HCT116 (cell line): ENCODE results near the gene ZNF804A. TPM values are rescaled to one million over a fixed set of nuclear protein-coding genes. Genes with fewer than 3 reads are reported as not detected.

Experiments used
- ATAC-seq: fragments of 200-7000 bp; cut with Tn5 transposase; 2 replicates; pipeline ENCODE4 v1.9.1; 2020; ENCODE audit warnings: mild to moderate bottlenecking, moderate library complexity
- BruUV-seq: library from RNA; stranded (reverse); fragments of 400-500 nt; replicated peaks from 2 replicates; lab custom pipeline; 2021; lab: Mats Ljungman, UMichigan
- CTCF ChIA-PET: fragments of 300-600 bp; sonication (Branson Sonifier 250); formaldehyde crosslinking; loops from one replicate; lab custom pipeline; 2021; ENCODE audit warnings: antibody characterized with exemption; lab: Charles Lee
- POLR2A ChIA-PET: fragments of 300-600, 350-600 bp; sonication (Branson Sonifier 250); formaldehyde crosslinking; loops from one replicate; lab custom pipeline; 2021; ENCODE audit warnings: antibody characterized with exemption; lab: Charles Lee
- RAD21 ChIA-PET, 2 experiments: fragments of 300-600 bp; sonication (Branson Sonifier 250); formaldehyde crosslinking; loops; one replicate each; lab custom pipeline; 2023; ENCODE audit warnings: low total read pairs in 2 of 2; ENCODE audit not compliant: uncharacterized antibody in 2 of 2, unreplicated experiment in 2 of 2, low non-redundant PET in 1 of 2; lab: Charles Lee
- DNase-seq: peaks from one replicate; pipeline ENCODE4 v3.0.0-alpha.2; 2010; ENCODE audit warnings: low read depth, low spot score
- H2AFZ ChIP-seq: fragments of 200-600 bp; shearing (Covaris generic), sonication (generic); 2 replicates; pipeline ENCODE4 v1.6.1; 2017; ENCODE audit warnings: low read depth, mixed run types, mixed read lengths, antibody characterized with exemption, low read length; ENCODE audit not compliant: poor library complexity, severe bottlenecking
- H3K27ac ChIP-seq: 2 replicates; pipeline ENCODE4 v1.5.1; 2012; ENCODE audit warnings: low read depth, low read length
- H3K27me3 ChIP-seq: fragments of 200-600 bp; sonication (generic); 2 replicates; pipeline ENCODE4 v1.6.1; 2016; ENCODE audit warnings: mixed run types, low read length, mixed read lengths; ENCODE audit not compliant: insufficient read depth
- H3K36me3 ChIP-seq, 2 experiments: fragments of 200-500 bp in 1 of 2; fragments of 200-600 bp in 1 of 2; sonication (Bioruptor generic) in 1 of 2; sonication (generic) in 1 of 2; 2 replicates each; pipeline versions ENCODE4 v1.5.1 to v1.6.1; 2014 to 2016; ENCODE audit warnings: low read length in 2 of 2, inconsistent platforms in 1 of 2, mixed read lengths in 1 of 2, mixed run types in 1 of 2; ENCODE audit not compliant: insufficient read depth in 2 of 2, control insufficient read depth in 1 of 2
- H3K4me1 ChIP-seq, 2 experiments: fragments of 200-600 bp in 1 of 2; sonication (generic) in 1 of 2; 2 replicates each; pipeline versions ENCODE4 v1.5.1 to v1.6.1; 2012 to 2017; ENCODE audit warnings: low read length in 2 of 2, inconsistent platforms in 1 of 2, mild to moderate bottlenecking in 1 of 2, mixed read lengths in 1 of 2, mixed run types in 1 of 2, moderate library complexity in 1 of 2; ENCODE audit not compliant: insufficient read depth in 2 of 2, control insufficient read depth in 1 of 2
- H3K4me2 ChIP-seq: fragments of 200-600 bp; sonication (generic); 2 replicates; pipeline ENCODE4 v1.6.1; 2017; ENCODE audit warnings: mixed run types, low read length, mixed read lengths
- H3K4me3 ChIP-seq, 2 experiments: fragments of 200-600 bp in 1 of 2; sonication (generic) in 1 of 2; replicated peaks in 1 of 2; 2 replicates each; pipeline ENCODE4 v1.5.1; 2011 to 2016; ENCODE audit warnings: low read length in 2 of 2, control low read depth in 1 of 2, low read depth in 1 of 2, mild to moderate bottlenecking in 1 of 2, mixed read lengths in 1 of 2, mixed run types in 1 of 2
- H3K79me2 ChIP-seq: fragments of 200-600 bp; sonication (generic); 2 replicates; pipeline ENCODE4 v1.6.1; 2017; ENCODE audit warnings: mild to moderate bottlenecking, mixed run types, low read length, moderate library complexity, mixed read lengths; ENCODE audit not compliant: insufficient read depth
- H3K9ac ChIP-seq: fragments of 200-600 bp; sonication (generic); 2 replicates; pipeline ENCODE4 v1.6.1; 2016; ENCODE audit warnings: low read length, mixed read lengths
- H3K9me2 ChIP-seq: fragments of 200-600 bp; sonication (generic), shearing (Covaris generic); 2 replicates; pipeline ENCODE4 v1.6.1; 2017; ENCODE audit warnings: mixed run types, mild to moderate bottlenecking, moderate library complexity; ENCODE audit not compliant: insufficient read depth
- H3K9me3 ChIP-seq, 2 experiments: fragments of 200-500 bp in 1 of 2; fragments of 200-600 bp in 1 of 2; sonication (Bioruptor generic) in 1 of 2; sonication (generic) in 1 of 2; 2 replicates each; pipeline ENCODE4 v1.6.1; 2014 to 2017; ENCODE audit warnings: low read length in 2 of 2, mixed read lengths in 2 of 2, inconsistent platforms in 1 of 2, low read depth in 1 of 2, mild to moderate bottlenecking in 1 of 2, mixed run types in 1 of 2, moderate library complexity in 1 of 2; ENCODE audit not compliant: control insufficient read depth in 1 of 2, insufficient read depth in 1 of 2
- H4K20me1 ChIP-seq: fragments of 200-600 bp; sonication (generic), shearing (Covaris generic); 2 replicates; pipeline ENCODE4 v1.6.1; 2017; ENCODE audit warnings: mixed run types, mild to moderate bottlenecking, moderate library complexity; ENCODE audit not compliant: insufficient read depth
- CBX3 ChIP-seq: IDR thresholded peaks from 2 replicates; pipeline ENCODE4 v1.6.1; 2012; ENCODE audit warnings: low read depth
- CEBPB ChIP-seq: IDR thresholded peaks from 2 replicates; pipeline ENCODE4 v1.6.1; 2012; ENCODE audit warnings: low read depth
- EGR1 ChIP-seq: IDR thresholded peaks from 2 replicates; pipeline ENCODE4 v1.6.1; 2012; ENCODE audit warnings: low read depth
- ELF1 ChIP-seq: IDR thresholded peaks from 2 replicates; pipeline ENCODE4 v1.6.1; 2012; ENCODE audit warnings: low read depth, borderline replicate concordance
- EZH2phosphoT487 ChIP-seq: fragments of 200-600 bp; IDR thresholded peaks from 2 replicates; pipeline ENCODE4 v1.6.1; 2018; ENCODE audit warnings: antibody characterized with exemption, borderline replicate concordance
- POLR2AphosphoS5 ChIP-seq: IDR thresholded peaks from 2 replicates; pipeline ENCODE4 v1.6.1; 2011; ENCODE audit warnings: mild to moderate bottlenecking, low read depth, low read length, moderate library complexity
- RAD21 ChIP-seq: IDR thresholded peaks from 2 replicates; pipeline ENCODE4 v1.6.1; 2012; ENCODE audit warnings: low read depth, mild to moderate bottlenecking
- REST ChIP-seq: IDR thresholded peaks from 2 replicates; pipeline ENCODE4 v1.6.1; 2012; ENCODE audit warnings: low read depth
- SRF ChIP-seq: IDR thresholded peaks from 2 replicates; pipeline ENCODE4 v1.6.1; 2012; ENCODE audit warnings: low read depth
- TCF7L2 ChIP-seq: IDR thresholded peaks from 2 replicates; pipeline ENCODE4 v1.7.0; 2011; ENCODE audit warnings: borderline replicate concordance, inconsistent platforms; ENCODE audit not compliant: insufficient read depth, insufficient read length; ENCODE audit errors: extremely low read depth
- YY1 ChIP-seq: IDR thresholded peaks from 2 replicates; pipeline ENCODE4 v1.6.1; 2011; ENCODE audit warnings: low read length, low read depth, moderate library complexity, mild to moderate bottlenecking; ENCODE audit not compliant: insufficient replicate concordance; ENCODE audit errors: extremely low read depth
- ZBTB33 ChIP-seq: IDR thresholded peaks from 2 replicates; pipeline ENCODE4 v1.6.1; 2011; ENCODE audit warnings: mild to moderate bottlenecking, low read length, moderate library complexity; ENCODE audit not compliant: insufficient replicate concordance; ENCODE audit errors: extremely low read depth
- ZFX ChIP-seq: fragments of 450-650 bp; IDR thresholded peaks from 2 replicates; pipeline ENCODE4 v1.6.1; 2017
- ZNF274 ChIP-seq: fragments of 200-500 bp; sonication (Bioruptor generic); IDR thresholded peaks from 2 replicates; pipeline ENCODE4 v1.6.1; 2014; ENCODE audit warnings: mild to moderate bottlenecking, low read depth, low read length, inconsistent platforms
- intact Hi-C: fragments of 100-400 bp; cut with micrococcal nuclease; formaldehyde crosslinking; loops from 2 replicates; pipeline ENCODE4 v1.10.0; 2022
- total RNA-seq: library from RNA; stranded (reverse); gene quantifications from one replicate; pipeline ENCODE4 v1.2.1, GENCODE V29; 2021; ENCODE audit not compliant: unreplicated experiment
- TF ChIP-seq, protein P1 (sequence below), 3 experiments: fragments of 200-600 bp in 1 of 3; sonication (generic) in 1 of 3; IDR thresholded peaks in 2 of 3; conservative IDR thresholded peaks in 1 of 3; 2 replicates each; pipeline ENCODE4 v1.5.1; 2012 to 2017; ENCODE audit warnings: low read depth in 2 of 3, low read length in 2 of 3, antibody characterized with exemption in 1 of 3, borderline replicate concordance in 1 of 3, control low read depth in 1 of 3, mild to moderate bottlenecking in 1 of 3, mixed read lengths in 1 of 3, mixed run types in 1 of 3, moderate library complexity in 1 of 3; ENCODE audit not compliant: insufficient read depth in 1 of 3
- TF ChIP-seq, protein P2 (sequence below): IDR thresholded peaks from 2 replicates; pipeline ENCODE4 v1.6.1; 2012
- TF ChIP-seq, protein P3 (sequence below): IDR thresholded peaks from 2 replicates; pipeline ENCODE4 v1.6.1; 2012

The ZNF804A gene
- total RNA-seq, 1 experiment from 2014 or later = 0.61 TPM

GRCh38 chr2:184920451-184920965 lies 322.2 kb downstream of the ZNF804A start (continued):
- TF ChIP-seq EGR1 = no peak
- no peak for TF ChIP-seq SRF
- no peak for TF ChIP-seq CBX3
- TF ChIP-seq TCF7L2 = no peak
- TF ChIP-seq EZH2phosphoT487 = no peak
- no peak for TF ChIP-seq ELF1
- TF ChIP-seq ZNF274 = no peak
- TF ChIP-seq YY1 = no peak

GRCh38 chr2:184921676-184922075 lies 323.3 kb downstream of the ZNF804A start:
- Histone ChIP-seq H3K9me3 (no peaks in the 10 kb centered on the region), H3K9ac (no peak overlapping the region), H3K4me2 (no peak overlapping the region), H3K36me3 (no peaks in the 10 kb centered on the region), H3K27ac (no peak overlapping the region), H4K20me1 (no peaks in the 10 kb centered on the region), H3K9me2 (no peaks in the 10 kb centered on the region), H3K79me2 (no peaks in the 10 kb centered on the region), H3K27me3 (no peaks in the 10 kb centered on the region), H2AFZ (no peak overlapping the region), H3K4me1 (no peaks in the 10 kb centered on the region), H3K4me3 (no peak overlapping the region)
- POLR2A ChIA-PET = no interaction called here
- intact Hi-C loops = no loop called here
- RAD21 ChIA-PET = no interaction called here
- ATAC-seq (no peak), DNase-seq (no peak)
- CTCF ChIA-PET = no interaction called here
- BruUV-seq = no TSS peak
- TF ChIP-seq ZFX (no peak), ZBTB33 (no peak), REST (no peak), CBX3 (no peak), POLR2AphosphoS5 (no peak), EGR1 (no peak), RAD21 (no peak), EZH2phosphoT487 (no peak), YY1 (no peak), CEBPB (no peak)
- TF ChIP-seq, protein P1, sequence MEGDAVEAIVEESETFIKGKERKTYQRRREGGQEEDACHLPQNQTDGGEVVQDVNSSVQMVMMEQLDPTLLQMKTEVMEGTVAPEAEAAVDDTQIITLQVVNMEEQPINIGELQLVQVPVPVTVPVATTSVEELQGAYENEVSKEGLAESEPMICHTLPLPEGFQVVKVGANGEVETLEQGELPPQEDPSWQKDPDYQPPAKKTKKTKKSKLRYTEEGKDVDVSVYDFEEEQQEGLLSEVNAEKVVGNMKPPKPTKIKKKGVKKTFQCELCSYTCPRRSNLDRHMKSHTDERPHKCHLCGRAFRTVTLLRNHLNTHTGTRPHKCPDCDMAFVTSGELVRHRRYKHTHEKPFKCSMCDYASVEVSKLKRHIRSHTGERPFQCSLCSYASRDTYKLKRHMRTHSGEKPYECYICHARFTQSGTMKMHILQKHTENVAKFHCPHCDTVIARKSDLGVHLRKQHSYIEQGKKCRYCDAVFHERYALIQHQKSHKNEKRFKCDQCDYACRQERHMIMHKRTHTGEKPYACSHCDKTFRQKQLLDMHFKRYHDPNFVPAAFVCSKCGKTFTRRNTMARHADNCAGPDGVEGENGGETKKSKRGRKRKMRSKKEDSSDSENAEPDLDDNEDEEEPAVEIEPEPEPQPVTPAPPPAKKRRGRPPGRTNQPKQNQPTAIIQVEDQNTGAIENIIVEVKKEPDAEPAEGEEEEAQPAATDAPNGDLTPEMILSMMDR (IDR thresholded peaks at IDR 0.05 in 2 of 3, conservative IDR thresholded peaks at IDR 0.05 in 1 of 3; ENCODE audit: borderline replicate concordance in 1 of 3, insufficient read depth in 1 of 3, low read depth in 2 of 3, low read length in 2 of 3) = no peak
- TF ChIP-seq, protein P2, sequence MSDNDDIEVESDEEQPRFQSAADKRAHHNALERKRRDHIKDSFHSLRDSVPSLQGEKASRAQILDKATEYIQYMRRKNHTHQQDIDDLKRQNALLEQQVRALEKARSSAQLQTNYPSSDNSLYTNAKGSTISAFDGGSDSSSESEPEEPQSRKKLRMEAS = no peak
- TF ChIP-seq, protein P3, sequence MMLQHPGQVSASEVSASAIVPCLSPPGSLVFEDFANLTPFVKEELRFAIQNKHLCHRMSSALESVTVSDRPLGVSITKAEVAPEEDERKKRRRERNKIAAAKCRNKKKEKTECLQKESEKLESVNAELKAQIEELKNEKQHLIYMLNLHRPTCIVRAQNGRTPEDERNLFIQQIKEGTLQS = no peak
